Measurements from ENCODE around the gene LCTL.

DNA sequence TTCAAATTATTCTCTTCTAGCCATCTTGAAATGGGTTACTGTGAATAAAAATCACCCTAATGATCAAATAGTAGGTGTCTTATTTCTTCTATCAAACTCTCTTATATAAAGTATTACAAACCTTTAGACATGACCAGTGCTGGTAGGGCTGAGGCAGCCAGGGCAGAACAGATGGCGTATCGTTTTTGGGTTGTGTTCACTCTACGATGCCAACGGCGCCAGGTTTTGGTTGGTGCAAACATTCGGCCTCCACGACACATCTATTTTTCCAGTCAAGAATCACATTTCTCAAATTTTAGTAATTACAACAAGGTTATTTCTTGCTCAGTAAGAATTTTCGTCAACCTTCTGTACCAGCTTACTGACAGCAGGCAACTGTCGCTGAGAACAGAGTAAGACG, 63.3 kb downstream of the LCTL start:
- TF ChIP-seq, protein P1, sequence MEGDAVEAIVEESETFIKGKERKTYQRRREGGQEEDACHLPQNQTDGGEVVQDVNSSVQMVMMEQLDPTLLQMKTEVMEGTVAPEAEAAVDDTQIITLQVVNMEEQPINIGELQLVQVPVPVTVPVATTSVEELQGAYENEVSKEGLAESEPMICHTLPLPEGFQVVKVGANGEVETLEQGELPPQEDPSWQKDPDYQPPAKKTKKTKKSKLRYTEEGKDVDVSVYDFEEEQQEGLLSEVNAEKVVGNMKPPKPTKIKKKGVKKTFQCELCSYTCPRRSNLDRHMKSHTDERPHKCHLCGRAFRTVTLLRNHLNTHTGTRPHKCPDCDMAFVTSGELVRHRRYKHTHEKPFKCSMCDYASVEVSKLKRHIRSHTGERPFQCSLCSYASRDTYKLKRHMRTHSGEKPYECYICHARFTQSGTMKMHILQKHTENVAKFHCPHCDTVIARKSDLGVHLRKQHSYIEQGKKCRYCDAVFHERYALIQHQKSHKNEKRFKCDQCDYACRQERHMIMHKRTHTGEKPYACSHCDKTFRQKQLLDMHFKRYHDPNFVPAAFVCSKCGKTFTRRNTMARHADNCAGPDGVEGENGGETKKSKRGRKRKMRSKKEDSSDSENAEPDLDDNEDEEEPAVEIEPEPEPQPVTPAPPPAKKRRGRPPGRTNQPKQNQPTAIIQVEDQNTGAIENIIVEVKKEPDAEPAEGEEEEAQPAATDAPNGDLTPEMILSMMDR (IDR thresholded peaks at IDR 0.05; ENCODE audit: insufficient read depth, low read depth, low read length) = no peak
- no peak for TF ChIP-seq EZH2 (IDR thresholded peaks at IDR 0.05; ENCODE audit: insufficient read depth, low read length)
